Fibroblast of pulmonary artery (primary cell): ENCODE measurements around the gene ATP6V1A.

Experiments
- DNase-seq: peaks from one replicate; pipeline ENCODE4 v3.0.0-alpha.2; 2010; ENCODE audit warnings: low read depth
- H3K4me3 ChIP-seq: replicated peaks from 2 replicates; pipeline ENCODE4 v1.5.1; 2011; ENCODE audit warnings: low read depth, mild to moderate bottlenecking, control low read depth, low read length, moderate library complexity
- TF ChIP-seq, protein P1 (sequence below): IDR thresholded peaks from 2 replicates; pipeline ENCODE4 v1.5.1; 2011; ENCODE audit warnings: mild to moderate bottlenecking, control low read depth, low read length, inconsistent platforms; ENCODE audit errors: missing control alignments

The ATP6V1A gene

DNA sequence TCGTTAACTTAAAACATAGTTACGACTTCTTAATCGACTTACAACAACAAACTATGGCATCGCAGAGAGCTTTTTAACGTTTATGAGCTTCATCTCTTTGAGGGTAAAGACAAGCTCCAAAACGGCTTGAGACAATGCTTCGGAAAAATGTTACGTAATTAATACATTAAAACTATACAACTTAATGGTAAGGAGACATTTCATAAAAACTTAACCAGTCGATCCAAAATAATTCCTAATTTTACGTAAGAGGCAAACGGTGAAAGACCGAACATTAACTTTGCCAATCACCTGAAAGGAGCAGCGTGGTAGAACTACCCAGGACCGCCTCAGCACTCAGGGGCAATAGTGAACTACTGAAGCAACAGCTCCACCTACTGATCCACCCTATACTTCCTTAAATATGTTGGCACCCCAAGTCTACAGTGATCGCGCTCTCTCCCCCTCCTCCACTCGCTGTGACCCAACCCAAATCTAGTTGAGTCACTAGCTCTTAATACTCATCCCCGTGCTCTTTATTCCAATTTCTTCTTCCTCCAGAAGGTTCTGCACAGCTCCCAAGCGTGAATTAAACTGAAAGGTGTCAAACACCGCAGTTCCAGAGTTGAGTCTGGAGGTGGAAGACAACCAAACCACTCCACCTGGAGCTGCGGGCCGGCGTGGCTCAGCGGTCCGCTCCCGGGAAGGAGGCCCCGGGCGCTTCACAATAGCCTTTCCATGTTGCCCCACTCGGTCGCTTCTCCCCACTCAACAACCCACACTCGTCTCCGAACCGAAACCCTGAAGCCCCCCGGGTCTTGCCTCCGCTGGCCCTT is 1.7 kb upstream of the ATP6V1A start:
- H3K4me3 ChIP-seq: peak overlapping the region; percentile 97
- TF ChIP-seq, protein P1, sequence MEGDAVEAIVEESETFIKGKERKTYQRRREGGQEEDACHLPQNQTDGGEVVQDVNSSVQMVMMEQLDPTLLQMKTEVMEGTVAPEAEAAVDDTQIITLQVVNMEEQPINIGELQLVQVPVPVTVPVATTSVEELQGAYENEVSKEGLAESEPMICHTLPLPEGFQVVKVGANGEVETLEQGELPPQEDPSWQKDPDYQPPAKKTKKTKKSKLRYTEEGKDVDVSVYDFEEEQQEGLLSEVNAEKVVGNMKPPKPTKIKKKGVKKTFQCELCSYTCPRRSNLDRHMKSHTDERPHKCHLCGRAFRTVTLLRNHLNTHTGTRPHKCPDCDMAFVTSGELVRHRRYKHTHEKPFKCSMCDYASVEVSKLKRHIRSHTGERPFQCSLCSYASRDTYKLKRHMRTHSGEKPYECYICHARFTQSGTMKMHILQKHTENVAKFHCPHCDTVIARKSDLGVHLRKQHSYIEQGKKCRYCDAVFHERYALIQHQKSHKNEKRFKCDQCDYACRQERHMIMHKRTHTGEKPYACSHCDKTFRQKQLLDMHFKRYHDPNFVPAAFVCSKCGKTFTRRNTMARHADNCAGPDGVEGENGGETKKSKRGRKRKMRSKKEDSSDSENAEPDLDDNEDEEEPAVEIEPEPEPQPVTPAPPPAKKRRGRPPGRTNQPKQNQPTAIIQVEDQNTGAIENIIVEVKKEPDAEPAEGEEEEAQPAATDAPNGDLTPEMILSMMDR: peak; percentile 71
- peak; percentile 91 for DNase-seq

DNA sequence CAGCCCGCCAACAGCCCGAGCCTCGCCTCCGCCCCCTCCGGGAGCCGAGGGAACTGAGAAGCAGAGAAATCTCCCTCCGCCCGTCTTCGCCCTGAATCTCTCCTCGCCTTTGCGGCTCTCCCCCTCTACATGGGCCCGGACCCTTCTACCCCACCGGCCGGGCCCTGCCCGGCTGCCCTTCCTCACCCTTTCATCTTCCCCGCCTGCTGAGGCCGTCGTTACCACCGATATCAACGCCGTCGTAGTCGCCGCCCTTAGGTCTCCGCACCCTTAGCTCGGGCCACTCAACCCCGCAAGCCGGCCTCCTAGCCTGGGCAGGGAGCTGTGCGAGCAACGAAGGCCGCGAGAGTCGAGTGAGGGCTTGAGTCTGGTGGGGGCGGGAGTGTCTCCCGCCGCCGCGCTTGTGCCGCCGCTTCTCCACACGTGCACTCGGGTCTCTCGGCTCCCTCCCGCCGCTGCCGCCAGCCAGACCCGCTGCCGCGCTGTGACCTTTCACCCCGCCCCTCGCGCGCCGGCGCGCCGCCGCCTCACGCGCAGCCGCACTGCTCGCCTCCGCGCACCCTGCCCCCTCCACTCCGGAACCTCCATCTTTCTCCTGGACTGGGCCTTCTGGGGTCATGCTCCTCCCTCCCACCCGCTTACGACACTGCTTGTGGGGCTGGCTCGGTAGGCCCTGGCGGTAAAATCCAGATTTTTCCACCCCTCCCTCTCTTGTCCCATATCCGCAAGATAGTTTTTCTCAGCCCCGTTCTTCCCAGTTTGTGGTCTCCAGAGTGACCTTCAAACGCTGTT is 883 bp upstream of the ATP6V1A start, which contains the start of gene NAA50:
NAA50 (minus strand) TSS at position 494 of the 792 bp plus-strand sequence; CDS start at position 194, 300 bp downstream.
- H3K4me3 ChIP-seq: peak within 1 kb of the TSS; percentile 97
- DNase-seq: peak; percentile 97
- TF ChIP-seq, protein P1: peak; percentile 39

DNA sequence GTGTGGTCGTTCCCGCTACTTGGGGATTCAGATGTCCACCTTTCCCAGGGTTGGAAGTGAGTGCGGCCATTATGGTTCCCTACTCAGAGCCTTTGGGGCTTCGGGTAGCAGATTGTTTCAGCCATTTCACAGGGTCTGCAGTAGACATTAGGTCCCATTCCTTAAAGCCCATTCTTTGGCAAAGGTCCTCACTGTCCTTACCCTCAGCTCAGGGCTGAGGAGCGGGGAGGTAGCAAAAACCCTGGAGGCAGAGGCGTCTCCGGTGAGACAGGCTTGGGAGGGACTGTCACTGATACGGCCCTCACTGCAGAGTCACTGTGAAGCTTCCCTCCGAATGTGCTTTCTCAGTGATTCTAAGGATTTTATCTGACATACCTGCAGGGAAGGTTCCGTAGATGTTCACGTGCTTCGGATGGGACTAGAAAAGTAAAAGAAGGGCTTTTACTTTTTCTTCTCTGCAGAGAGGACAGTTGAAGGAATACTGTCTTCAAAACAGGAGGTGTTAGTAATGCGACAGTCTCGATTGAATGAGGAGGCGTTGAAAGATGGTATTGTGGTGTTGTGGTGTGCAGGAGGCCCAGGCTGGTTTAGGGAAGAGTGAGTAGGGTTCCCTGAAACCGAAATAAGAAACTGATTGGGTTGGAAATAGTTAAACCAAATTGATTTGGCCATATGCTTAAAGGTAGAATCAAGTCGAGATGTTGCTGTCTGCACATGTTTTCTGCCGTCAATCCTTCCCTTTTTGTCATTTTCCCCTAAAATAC is 630 bp downstream of the ATP6V1A start:
- peak overlapping the region; percentile 97 for H3K4me3 ChIP-seq
- peak; percentile 12 for DNase-seq
- TF ChIP-seq, protein P1: no peak

DNA sequence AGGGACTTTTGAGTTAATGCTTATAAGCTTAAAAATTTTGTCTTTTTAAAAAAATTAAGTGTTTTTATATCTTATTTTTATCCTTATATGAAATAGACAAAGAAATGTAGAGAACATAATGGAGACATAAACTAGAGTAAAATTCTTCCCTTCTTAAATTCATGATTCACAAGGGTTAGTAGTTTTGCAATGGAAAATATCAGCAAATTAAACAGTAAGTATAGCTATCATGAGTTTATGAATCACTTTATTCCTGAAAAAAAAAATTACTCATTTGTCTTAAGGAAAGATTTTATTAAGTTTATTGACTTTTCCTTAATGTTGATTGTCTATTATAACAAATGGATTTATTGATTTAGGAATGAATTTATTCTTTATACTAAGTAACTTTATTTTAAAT is 4.3 kb downstream of the ATP6V1A start:
- H3K4me3 ChIP-seq: no peak overlapping the region
- TF ChIP-seq, protein P1: no peak
- peak; percentile 18 for DNase-seq

DNA sequence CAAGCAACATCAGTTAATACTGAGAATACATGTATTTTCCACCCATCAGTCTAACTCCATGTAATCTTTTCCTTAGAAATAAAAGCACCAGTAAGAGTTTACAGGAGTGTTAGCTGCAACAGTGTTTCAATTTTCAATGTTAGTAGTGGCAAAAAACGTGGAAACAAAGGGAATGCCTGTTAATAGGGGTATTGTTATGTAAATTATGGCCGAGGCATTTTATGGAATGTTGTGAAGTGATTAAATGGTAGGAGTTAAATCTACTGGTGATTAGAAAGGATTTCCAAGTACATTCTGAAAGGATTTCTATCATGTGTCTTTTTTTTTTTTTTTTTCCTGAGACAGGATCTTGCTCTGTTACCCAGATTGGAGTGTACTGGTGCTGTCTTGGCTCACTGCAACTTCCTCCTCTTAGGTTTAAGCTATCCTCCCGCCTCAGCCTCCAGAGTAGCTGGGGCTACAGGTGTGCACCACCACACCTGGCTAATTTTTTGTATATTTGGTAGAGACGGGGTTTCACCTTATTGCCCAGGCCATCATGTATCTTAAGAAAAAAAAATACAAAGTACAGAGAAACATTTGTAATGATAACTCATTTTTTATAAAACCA is 6.6 kb downstream of the ATP6V1A start:
- H3K4me3 ChIP-seq: no peak overlapping the region
- TF ChIP-seq, protein P1: no peak
- no peak for DNase-seq

DNA sequence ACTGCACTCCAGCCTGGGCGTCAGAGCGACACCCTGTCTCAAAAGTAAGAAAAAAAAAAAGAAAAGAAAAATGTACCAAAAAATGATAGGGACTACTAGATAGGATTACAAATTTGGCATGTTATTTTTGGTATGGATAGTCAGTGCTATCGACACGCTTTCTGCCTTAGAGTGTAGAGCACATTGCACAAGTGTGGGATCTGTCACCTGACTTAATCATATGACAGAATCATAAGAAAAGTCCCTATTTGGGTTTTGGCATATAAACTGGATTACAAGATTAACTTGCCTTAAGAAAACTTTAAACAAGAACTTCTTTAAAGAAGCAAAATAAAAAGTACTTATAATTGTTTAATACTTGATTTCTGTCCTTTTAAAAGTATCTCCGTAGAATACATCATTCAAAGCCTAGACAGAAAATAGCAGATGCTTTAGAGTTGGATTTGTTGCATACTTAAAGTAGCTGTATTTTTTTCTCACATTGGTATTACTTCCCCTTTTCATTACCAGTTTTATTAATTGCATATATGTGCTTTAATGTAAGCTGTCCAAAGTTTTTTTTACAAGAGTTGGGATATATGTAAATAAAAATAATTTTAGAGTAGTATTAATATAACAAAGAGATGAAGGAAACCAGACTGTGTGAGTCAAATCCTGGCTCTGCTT is 7.8 kb downstream of the ATP6V1A start:
- no peak for DNase-seq
- no peak overlapping the region for H3K4me3 ChIP-seq
- TF ChIP-seq, protein P1: no peak
